Kidney epithelial cell (primary cell): Measurements from ENCODE around the gene RPTOR. TPM values are rescaled to one million over a fixed set of nuclear protein-coding genes. Genes with fewer than 3 reads are reported as not detected.

ENCODE experiments used
- DNase-seq: peaks from one replicate; pipeline ENCODE4 v3.0.0-alpha.2; 2010; ENCODE audit warnings: low read depth
- H3K27me3 ChIP-seq: 2 replicates; pipeline ENCODE4 v1.6.0; 2011; ENCODE audit warnings: low read length; ENCODE audit not compliant: control insufficient read depth, insufficient read depth
- H3K36me3 ChIP-seq: 2 replicates; pipeline ENCODE4 v1.5.1; 2011; ENCODE audit warnings: low read length; ENCODE audit not compliant: control insufficient read depth, insufficient read depth
- H3K4me3 ChIP-seq: 2 replicates; pipeline ENCODE4 v1.5.1; 2011; ENCODE audit warnings: low read depth, mild to moderate bottlenecking, control low read depth, low read length
- CTCF ChIP-seq: IDR thresholded peaks from 2 replicates; pipeline ENCODE4 v1.5.1; 2011; ENCODE audit warnings: mild to moderate bottlenecking, moderate library complexity, low read length, control low read depth, inconsistent platforms; ENCODE audit not compliant: insufficient read depth, poor library complexity, severe bottlenecking
- total RNA-seq: library from RNA; depleted of rRNA; stranded (reverse); fragments of >200 nt; gene quantifications from 2 replicates; pipeline ENCODE4 v1.2.3, GENCODE V29; 2015

The RPTOR gene
- total RNA-seq, 1 donor from 2014 or later = 22.7 TPM

DNA sequence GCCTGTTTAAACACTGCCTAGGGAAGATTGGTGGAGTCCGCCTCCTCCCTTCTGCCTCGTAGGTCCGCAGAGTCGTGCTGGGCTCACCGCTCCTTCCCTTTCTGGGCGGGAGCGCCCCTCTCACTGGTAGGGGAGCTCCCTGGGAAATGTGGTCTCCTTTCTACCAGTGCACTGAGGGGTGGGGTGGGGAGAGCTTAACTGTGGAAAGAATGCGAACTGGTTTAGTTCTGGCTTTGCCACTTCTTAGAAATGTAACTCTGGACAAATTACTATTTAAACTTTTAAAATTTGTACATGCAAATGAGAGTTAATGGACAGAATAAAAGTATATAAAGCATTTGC lies 105.7 kb downstream of the RPTOR start:
- no peak overlapping the region for H3K4me3 ChIP-seq
- H3K27me3 ChIP-seq = no peaks in the 10 kb centered on the region
- no peaks in the 10 kb centered on the region for H3K36me3 ChIP-seq
- no peak for TF ChIP-seq CTCF
- DNase-seq = no peak

DNA sequence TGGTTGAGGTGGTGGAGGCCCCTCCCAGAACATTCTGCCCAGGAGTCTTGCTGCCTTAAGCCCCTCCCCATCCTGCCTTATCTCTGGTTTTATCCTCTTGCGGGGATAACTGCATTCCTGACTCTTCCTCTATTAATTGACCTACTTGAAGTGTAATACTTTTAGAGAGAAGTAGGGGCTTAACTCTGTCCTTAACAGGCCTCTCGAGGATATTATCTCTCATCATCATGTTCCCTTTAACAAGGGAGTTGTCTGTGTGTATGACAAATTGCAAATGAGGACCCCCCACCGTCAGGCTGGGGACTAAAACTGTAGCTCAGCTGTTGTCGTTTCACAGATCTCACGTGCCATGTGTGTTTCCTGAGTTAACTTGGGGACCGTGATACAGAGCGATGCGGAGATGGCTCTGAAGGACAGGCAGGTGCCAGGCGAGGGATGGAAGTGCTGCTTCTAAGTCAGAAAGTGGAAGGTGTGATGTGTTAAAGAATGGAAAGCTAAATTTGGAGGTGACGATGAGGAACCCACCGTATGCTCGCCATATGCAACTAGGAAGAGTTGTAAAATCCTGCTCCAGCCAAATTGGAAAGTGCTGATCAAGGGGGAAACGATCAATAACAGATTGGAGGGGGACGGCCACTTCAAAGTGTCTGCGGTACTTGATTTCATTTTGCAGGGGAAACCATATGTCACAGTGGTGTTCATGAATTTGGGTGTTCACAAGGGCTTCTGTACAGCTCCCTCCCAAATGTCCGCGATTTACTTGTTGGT lies 106.3 kb downstream of the RPTOR start:
- H3K36me3 ChIP-seq = no peaks in the 10 kb centered on the region
- DNase-seq = no peak
- no peak overlapping the region for H3K4me3 ChIP-seq
- no peaks in the 10 kb centered on the region for H3K27me3 ChIP-seq
- TF ChIP-seq CTCF = no peak

GRCh38 chr17:80652756-80653330 lies 108.2 kb downstream of the RPTOR start:
- Histone ChIP-seq H3K27me3 (no peaks in the 10 kb centered on the region), H3K4me3 (no peak overlapping the region), H3K36me3 (no peaks in the 10 kb centered on the region)
- no peak for DNase-seq
- TF ChIP-seq CTCF = no peak

DNA sequence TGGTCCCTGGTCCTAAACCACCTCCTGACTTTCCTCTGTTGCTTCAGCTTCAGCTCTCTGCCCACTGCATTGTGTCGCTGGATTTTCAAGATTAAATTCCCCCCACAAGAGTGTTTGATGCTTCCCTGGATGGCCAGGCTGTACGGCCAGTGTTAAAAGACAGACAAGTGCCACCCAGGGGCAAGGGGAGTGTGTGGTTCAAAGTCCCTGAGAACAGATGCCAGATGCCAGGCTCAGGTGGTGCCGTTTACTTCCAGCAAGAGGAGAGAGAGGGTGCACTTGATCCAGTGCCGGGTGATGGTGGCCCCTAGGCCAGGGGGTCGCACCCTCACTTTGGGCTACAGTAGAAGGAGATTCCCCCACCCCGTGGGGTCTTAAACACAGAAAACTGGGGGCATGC lies 109.2 kb downstream of the RPTOR start:
- Histone ChIP-seq H3K4me3 (no peak overlapping the region), H3K36me3 (no peaks in the 10 kb centered on the region), H3K27me3 (no peaks in the 10 kb centered on the region)
- no peak for TF ChIP-seq CTCF
- DNase-seq = no peak

GRCh38 chr17:80655608-80656007 lies 111.0 kb downstream of the RPTOR start:
- no peaks in the 10 kb centered on the region for H3K27me3 ChIP-seq
- no peaks in the 10 kb centered on the region for H3K36me3 ChIP-seq
- no peak for TF ChIP-seq CTCF
- DNase-seq = no peak
- no peak overlapping the region for H3K4me3 ChIP-seq

GRCh38 chr17:80656590-80656989 lies 112.0 kb downstream of the RPTOR start:
- TF ChIP-seq CTCF = no peak
- Histone ChIP-seq H3K4me3 (no peak overlapping the region), H3K27me3 (no peaks in the 10 kb centered on the region), H3K36me3 (no peaks in the 10 kb centered on the region)
- no peak for DNase-seq
